Glutamatergic neuron (in vitro differentiated cells): ENCODE results near the gene CLIC1. TPM values are rescaled to one million over a fixed set of nuclear protein-coding genes. Genes with fewer than 3 reads are reported as not detected.

Experiments
- DNase-seq: peaks from one replicate; pipeline ENCODE4 v3.0.0; 2022
- H3K27ac Mint-ChIP-seq: one replicate; pipeline ENCODE4 v1.8.0; 2020; ENCODE audit warnings: mild to moderate bottlenecking, mixed read lengths, inconsistent platforms; ENCODE audit not compliant: unreplicated experiment
- H3K27me3 Mint-ChIP-seq: one replicate; pipeline ENCODE4 v1.8.0; 2020; ENCODE audit warnings: mild to moderate bottlenecking, moderate library complexity, mixed read lengths, inconsistent platforms; ENCODE audit not compliant: unreplicated experiment
- H3K36me3 Mint-ChIP-seq: one replicate; pipeline ENCODE4 v1.8.0; 2020; ENCODE audit warnings: mild to moderate bottlenecking, mixed read lengths, inconsistent platforms; ENCODE audit not compliant: unreplicated experiment
- H3K4me1 Mint-ChIP-seq: one replicate; pipeline ENCODE4 v1.8.0; 2020; ENCODE audit warnings: mild to moderate bottlenecking, low read depth, mixed read lengths, inconsistent platforms; ENCODE audit not compliant: unreplicated experiment
- H3K4me3 Mint-ChIP-seq: one replicate; pipeline ENCODE4 v1.8.0; 2020; ENCODE audit warnings: mild to moderate bottlenecking, mixed read lengths, inconsistent platforms; ENCODE audit not compliant: unreplicated experiment
- H3K9me3 Mint-ChIP-seq: one replicate; pipeline ENCODE4 v1.8.0; 2020; ENCODE audit warnings: mild to moderate bottlenecking, moderate library complexity, mixed read lengths, inconsistent platforms; ENCODE audit not compliant: unreplicated experiment
- CTCF ChIP-seq: fragments of 200-600 bp; sonication (generic); IDR thresholded peaks from one replicate; pipeline ENCODE4 v1.5.0; 2021; ENCODE audit not compliant: partially characterized antibody, unreplicated experiment
- total RNA-seq: library from RNA; stranded (reverse); fragmentation: NEBNext Ultra II Directional; extraction: Animal tissue kit (Norgen Biotek cat#: 25700); gene quantifications from one replicate; pipeline ENCODE4 v1.2.1, GENCODE V29; 2021; ENCODE audit not compliant: unreplicated experiment

The CLIC1 gene
- total RNA-seq, 1 donor from 2014 or later = 310 TPM

GRCh38 chr6:31722173-31722572 lies 14.2 kb downstream of the CLIC1 start:
- H3K9me3 Mint-ChIP-seq = peaks cover 14% of the 10 kb centered on the region
- no peak overlapping the region for H3K4me3 Mint-ChIP-seq
- no peak overlapping the region for H3K27ac Mint-ChIP-seq
- H3K27me3 Mint-ChIP-seq = peaks cover 14% of the 10 kb centered on the region
- peaks cover 14% of the 10 kb centered on the region for H3K36me3 Mint-ChIP-seq
- no peaks in the 10 kb centered on the region for H3K4me1 Mint-ChIP-seq
- no peak for TF ChIP-seq CTCF
- no peak for DNase-seq

GRCh38 chr6:31721351-31722020 lies 14.8 kb downstream of the CLIC1 start, which contains the start of gene LY6G6C:
Gene LY6G6C, minus strand, starts transcription at chr6:31721746. Its CDS starts 67 bp downstream, at chr6:31721679.
- no peak within 1 kb of the TSS for H3K27ac Mint-ChIP-seq
- peaks cover 11% of the 10 kb centered on the region for H3K9me3 Mint-ChIP-seq
- H3K27me3 Mint-ChIP-seq = peaks cover 14% of the 10 kb centered on the region
- TF ChIP-seq CTCF = no peak
- H3K4me1 Mint-ChIP-seq = no peaks in the 10 kb centered on the region
- no peak for DNase-seq
- no peak within 1 kb of the TSS for H3K4me3 Mint-ChIP-seq
- peaks cover 10% of the 10 kb centered on the region for H3K36me3 Mint-ChIP-seq

GRCh38 chr6:31720196-31720770 lies 16.0 kb downstream of the CLIC1 start:
- Mint-ChIP-seq H3K9me3 (peaks cover 7% of the 10 kb centered on the region), H3K36me3 (no peaks in the 10 kb centered on the region), H3K27me3 (peaks cover 9% of the 10 kb centered on the region), H3K4me3 (peak overlapping the region; percentile 23), H3K4me1 (no peaks in the 10 kb centered on the region), H3K27ac (no peak overlapping the region)
- no peak for DNase-seq
- no peak for TF ChIP-seq CTCF

GRCh38 chr6:31719001-31719400 lies 17.3 kb downstream of the CLIC1 start:
- Mint-ChIP-seq H3K27ac (no peak overlapping the region), H3K9me3 (peaks cover 7% of the 10 kb centered on the region), H3K27me3 (peaks cover 7% of the 10 kb centered on the region), H3K4me1 (peaks cover 7% of the 10 kb centered on the region), H3K4me3 (no peak overlapping the region), H3K36me3 (no peaks in the 10 kb centered on the region)
- TF ChIP-seq CTCF = no peak
- DNase-seq = no peak

GRCh38 chr6:31718265-31718664 lies 18.1 kb downstream of the CLIC1 start:
- Mint-ChIP-seq H3K27ac (no peak overlapping the region), H3K27me3 (peaks cover 8% of the 10 kb centered on the region), H3K9me3 (peaks cover 5% of the 10 kb centered on the region), H3K4me1 (peaks cover 9% of the 10 kb centered on the region), H3K4me3 (no peak overlapping the region), H3K36me3 (no peaks in the 10 kb centered on the region)
- TF ChIP-seq CTCF = no peak
- no peak for DNase-seq
